GM18517 (cell line): ENCODE measurements around the gene CBS.
A peak's percentile ranks its signal among the peaks of the same experiment; 100 is the strongest.
"Not testable (repeated sequence)": the region's sequence is repeated elsewhere in the genome, so short reads cannot be mapped to it uniquely, and the experiment has no call there.

Experiments
- ATAC-seq: cut with Tn5 transposase; IDR thresholded peaks from one replicate; pipeline ENCODE4 v1.9.1; 2021; ENCODE audit warnings: mild to moderate bottlenecking, moderate library complexity; ENCODE audit not compliant: unreplicated experiment

Gene CBS

DNA sequence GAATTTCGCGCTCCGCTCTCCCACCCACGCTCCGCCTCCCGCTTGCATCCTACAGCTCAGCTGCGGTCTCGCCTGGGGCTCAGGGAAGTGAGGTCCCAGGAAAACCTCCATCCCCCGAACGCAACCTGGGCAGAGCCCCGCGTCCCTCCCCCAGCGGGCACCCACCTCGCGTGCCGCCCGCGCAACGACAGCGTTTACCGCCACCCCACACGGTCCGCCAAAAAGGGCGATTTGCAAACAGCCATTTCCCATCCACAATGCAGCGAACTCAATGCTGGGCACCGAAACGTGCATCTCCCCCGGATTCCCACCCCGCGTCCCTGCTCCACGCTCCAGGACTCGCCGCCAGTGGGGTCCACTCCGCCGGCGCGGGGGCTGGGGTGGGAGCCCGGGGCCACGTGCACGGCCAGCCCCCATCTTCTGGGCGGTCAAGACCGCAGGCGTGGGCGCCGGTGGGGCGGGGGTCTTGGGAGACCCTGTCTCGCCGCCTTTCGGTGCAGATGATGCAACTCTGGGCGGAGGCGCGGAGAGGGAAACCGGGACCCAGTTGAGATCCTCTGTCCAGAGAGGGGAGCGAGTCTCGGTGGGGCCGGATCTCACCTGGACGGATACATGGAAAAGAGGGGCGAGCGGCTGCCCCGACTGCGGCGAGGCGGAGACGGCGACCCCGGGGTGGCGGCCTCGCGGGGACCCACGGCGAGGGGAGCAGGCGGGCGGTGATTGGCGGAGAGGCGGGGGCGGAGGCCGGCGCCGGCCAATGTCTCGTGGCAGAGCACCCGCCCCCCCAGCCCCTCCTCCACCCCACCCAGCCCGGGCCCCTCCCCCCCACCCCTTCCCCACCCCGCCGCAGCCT, at the start of gene CBS:
Gene CBS (minus strand): TSS at position 666 of the 853 bp plus-strand sequence. CDS start 3,642 bp downstream, outside the sequence.
- ATAC-seq = not testable (repeated sequence)

DNA sequence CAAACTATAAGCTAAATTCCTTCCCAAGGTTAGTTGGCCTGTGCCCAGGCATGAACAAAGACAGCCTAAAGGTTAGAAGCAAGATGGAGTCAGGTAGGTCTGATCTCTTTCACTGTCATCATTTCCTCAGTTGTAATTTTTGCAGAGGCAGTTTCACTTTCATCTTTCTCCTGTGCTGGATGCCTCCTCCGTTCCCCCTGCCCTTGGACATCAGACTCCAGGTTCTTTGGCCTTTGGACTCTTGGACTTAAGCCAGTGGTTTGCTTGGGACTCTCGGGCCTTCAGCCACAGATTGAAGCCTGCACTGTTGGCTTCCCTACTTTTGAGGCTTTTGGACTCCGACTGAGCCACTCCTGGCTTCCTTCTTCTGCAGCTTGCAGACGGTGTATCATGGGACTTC, 40.3 kb upstream of the CBS start:
- not testable (repeated sequence) for ATAC-seq

GRCh38 chr21:43114483-43114882, 38.8 kb upstream of the CBS start:
- ATAC-seq = not testable (repeated sequence)

DNA sequence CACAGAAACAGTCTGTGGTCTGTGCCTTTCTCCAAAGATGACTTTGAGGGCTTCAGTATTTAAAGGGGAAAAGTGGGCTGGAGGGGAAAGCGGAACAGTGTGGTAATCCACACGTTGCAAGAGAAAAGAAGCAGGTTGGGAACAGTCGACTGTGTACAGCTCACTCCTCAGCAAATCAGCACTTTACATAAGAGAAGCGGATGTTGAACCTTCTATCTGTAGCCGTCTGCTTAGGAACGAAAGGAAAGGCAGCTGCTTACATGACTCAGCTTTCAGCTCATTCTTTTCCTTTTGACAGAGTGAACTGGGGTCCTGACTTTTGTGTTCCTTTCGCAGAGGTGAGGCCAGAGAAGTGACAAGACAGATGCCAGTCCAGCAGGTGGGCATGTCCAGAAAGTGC, 33.4 kb upstream of the CBS start:
- ATAC-seq = not testable (repeated sequence)

DNA sequence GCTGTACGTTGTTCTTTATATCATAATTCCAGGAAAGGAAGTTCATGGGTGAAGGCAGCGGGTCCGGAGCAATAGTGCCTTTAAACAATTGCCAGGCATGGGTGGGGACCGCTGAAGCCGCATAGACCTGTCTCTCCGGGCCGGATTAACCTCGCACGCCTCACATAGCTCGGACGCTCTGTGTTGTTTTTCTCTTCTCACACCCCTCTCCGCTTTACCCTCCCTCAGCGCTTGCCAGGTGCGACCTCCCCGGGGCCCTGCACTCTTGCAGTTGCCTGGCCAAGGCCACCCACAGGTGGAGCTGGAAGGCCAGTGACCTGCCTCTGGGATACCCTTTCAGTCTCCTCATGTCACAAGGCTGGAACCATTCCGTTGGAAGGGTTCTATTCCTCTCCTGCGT, 32.5 kb upstream of the CBS start:
- not testable (repeated sequence) for ATAC-seq

DNA sequence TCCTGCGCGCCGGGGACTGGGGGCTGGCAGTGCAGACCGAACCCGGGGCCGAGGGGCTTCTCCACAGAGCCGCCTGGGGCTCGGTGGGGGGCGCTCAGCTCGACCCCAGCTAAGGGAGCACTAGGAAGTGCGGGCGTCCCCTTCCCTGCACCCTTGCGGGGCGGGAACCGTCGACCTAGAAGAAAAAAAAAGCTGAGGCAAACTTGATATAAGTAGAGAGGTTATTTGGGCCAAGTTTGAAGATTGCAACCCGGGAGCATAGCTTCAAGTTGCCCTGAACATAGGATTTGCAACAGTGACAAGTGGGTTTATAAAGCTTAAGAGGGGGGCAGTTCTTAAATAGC, 32.1 kb upstream of the CBS start:
- ATAC-seq = peak; percentile 14

DNA sequence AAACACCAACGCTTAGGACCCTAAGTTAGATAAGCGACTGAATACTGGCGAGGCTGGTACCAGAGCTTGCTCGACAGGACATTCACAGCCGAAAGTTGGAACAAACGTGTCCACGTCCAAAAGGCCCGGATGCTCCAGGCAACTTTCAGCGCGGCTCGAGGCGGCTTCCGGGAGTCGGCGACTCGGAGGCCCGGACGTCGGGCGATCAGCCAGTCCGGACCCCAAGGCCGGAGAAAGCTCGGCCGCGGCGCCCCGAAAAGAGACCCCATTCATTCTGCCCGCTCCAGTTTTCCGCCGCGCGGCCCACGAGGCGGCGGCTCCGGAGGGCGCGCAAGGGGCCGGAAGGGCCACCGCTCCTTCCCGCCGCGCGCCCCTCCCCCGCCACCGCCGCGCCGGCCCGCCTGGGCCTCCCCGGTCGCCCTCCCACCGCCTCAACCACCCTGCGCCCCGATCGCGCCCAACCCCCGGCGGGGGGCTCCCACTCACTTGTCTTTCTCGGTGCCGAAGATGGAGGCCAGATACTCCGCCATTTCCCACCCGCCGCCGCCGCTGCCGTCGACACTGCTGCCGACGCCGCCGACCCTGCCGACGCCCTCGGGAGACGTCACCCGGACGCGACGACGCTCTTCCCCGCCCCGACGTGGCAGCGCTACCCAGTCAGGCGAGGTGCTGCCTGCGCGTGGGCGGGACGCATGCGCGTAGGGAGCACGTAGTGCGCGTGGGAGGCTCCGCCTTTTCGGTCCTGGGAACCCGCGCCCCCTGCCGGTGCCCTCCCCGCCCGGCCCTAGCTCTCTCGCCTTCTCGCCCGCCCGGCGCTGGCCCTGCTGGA, 31.5 kb upstream of the CBS start, which contains the start of gene U2AF1:
Gene U2AF1 (minus strand): TSS at position 606 of the 829 bp plus-strand sequence. CDS start 76 bp downstream, at position 530.
- peak; percentile 46 for ATAC-seq

- not testable (repeated sequence) for ATAC-seq
Observed at GRCh38 chr21:43104642-43105041, 29.0 kb upstream of the CBS start.

DNA sequence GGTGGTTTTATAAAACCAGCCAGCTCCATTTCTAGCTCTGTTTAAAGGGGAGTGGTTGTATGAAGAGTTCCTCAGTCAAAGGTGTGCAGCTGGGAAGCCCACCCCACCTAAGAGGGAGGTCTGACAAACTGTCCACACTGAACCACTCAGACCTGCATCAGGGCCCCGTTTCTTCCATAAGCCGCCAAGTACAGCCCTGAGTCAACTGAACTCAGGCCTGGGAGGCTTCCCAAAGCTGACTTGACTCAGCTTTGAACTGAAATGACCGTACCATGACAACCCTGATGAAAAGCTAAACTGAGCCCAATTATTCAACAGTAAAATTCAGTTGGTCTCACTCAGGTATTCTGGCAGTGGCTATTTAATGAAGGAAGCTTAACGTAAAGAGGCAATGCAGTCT, 26.6 kb upstream of the CBS start:
- ATAC-seq = not testable (repeated sequence)

DNA sequence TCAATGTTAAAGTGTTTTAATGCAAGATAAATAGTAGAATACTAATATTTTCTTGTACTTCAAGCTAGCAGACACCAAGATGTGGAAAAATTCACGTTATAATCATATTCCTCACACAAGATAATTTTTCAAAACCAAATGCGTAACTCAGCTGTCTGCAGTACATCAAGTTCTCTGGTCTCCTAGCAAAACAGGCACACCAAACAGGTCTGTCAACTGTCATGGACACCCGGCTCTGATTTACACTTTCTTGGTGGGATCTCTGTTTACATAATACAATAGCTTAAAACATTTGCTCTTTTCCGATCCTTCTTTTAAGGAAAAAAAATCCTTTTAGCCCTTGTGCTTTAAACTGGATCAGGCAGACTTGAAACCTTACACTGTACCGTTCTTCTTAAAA, 26.0 kb upstream of the CBS start:
- not testable (repeated sequence) for ATAC-seq

GRCh38 chr21:43101000-43101399, 25.4 kb upstream of the CBS start:
- not testable (repeated sequence) for ATAC-seq

GRCh38 chr21:43091979-43092614, 16.5 kb upstream of the CBS start:
- ATAC-seq = not testable (repeated sequence)

DNA sequence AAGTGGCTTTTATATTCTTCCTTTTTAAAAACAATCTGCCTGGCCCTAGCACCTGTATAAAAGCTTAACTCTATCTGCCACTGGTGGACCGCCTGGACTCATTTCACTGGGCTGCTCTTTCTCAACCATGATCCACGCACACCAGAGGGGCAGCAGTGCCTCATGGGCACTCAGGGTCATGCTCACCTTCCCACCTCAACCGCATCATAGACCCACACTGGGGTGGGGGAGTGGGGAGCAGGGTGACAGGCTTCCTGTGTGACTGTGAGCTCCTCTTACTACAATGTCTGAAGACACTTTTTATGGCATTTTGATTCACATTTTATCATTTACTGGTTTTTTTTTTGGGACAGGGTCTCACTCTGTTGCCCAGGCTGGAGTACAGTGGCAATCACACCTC, 15.3 kb upstream of the CBS start:
- not testable (repeated sequence) for ATAC-seq

GRCh38 chr21:43089463-43089862, 13.8 kb upstream of the CBS start:
- not testable (repeated sequence) for ATAC-seq

GRCh38 chr21:43082587-43083300, 7.1 kb upstream of the CBS start:
- ATAC-seq = not testable (repeated sequence)

GRCh38 chr21:43076643-43077042, 1.0 kb upstream of the CBS start:
- ATAC-seq = not testable (repeated sequence)

- not testable (repeated sequence) for ATAC-seq
Observed at GRCh38 chr21:43076023-43076637, 495 bp upstream of the CBS start.

- ATAC-seq = not testable (repeated sequence)
Observed at GRCh38 chr21:43074401-43075169, 1.1 kb downstream of the CBS start.

GRCh38 chr21:43072742-43073141, 2.9 kb downstream of the CBS start:
- ATAC-seq = not testable (repeated sequence)
